A549 (cell line): ENCODE measurements around the gene RNF215.

Experiments
- CTCF ChIP-seq: fragments of >200 bp; sonication (Bioruptor Twin); formaldehyde crosslinking; IDR thresholded peaks from 3 replicates; pipeline ENCODE4 v1.5.1; 2016
- HDAC2 ChIP-seq: fragments of 200-600 bp; sonication (generic); IDR thresholded peaks from 2 replicates; pipeline ENCODE4 v1.6.1; 2016
- RAD21 ChIP-seq, 2 experiments: fragments of >200 bp in 1 of 2; sonication (Bioruptor Twin) in 1 of 2; formaldehyde crosslinking in 1 of 2; IDR thresholded peaks in 1 of 2; conservative IDR thresholded peaks in 1 of 2; 2 replicates in 1 of 2; 3 replicates in 1 of 2; pipeline ENCODE4 v1.6.1; 2012 to 2018; ENCODE audit warnings: inconsistent platforms in 1 of 2
- SMC3 ChIP-seq: fragments of >200 bp; sonication (Bioruptor Twin); formaldehyde crosslinking; IDR thresholded peaks from 3 replicates; pipeline ENCODE4 v1.6.1; 2018; ENCODE audit warnings: inconsistent platforms

DNA sequence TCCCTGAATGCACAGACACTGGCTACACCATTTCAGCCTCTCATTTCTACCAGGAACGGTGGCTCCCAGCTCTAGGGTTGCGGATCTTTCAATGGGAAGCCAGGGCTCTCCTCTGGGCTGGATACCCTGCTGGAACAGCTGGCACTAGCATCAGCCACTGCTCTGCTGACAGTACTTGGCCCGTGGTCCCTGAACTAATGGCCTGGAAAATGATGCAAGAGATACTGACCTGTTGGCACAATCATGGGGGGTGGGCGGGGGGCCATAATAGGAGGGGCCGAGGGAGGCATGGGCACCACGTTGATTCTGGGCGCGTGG lies 49.8 kb downstream of the RNF215 start:
- TF ChIP-seq SMC3 (no peak), RAD21 (conservative IDR thresholded peaks at IDR 0.05 in 1 of 2, IDR thresholded peaks at IDR 0.05 in 1 of 2) (no peak), HDAC2 (no peak), CTCF (no peak)
